ENCODE measurements around the gene TENM3. TPM values are rescaled to one million over a fixed set of nuclear protein-coding genes. Genes with fewer than 3 reads are reported as not detected.

TENM3 gene
- total RNA-seq, 4 donors from 2014 or later = 5.9 to 61.5 (median 24.6) TPM

DNA sequence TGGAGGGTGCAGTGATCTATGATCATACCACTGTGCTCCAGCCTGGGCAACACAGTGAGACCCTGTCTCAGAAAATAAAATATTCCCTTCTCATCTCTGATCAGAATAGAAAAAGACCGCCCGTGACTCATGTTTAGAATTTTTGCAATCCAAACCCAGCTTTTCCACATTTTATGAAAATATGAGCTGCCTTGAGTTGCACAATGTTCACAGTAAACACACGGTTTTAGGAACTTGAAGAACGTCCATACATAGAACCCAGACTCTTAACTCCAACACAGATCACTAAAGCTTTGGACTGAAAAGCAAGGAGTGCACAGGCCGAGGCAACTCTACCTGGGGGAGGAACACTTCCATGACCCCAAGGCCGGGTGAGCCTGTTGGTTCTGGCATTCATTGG lies 305.0 kb downstream of the TENM3 start:
- no peak for DNase-seq
- TF ChIP-seq, protein P1, sequence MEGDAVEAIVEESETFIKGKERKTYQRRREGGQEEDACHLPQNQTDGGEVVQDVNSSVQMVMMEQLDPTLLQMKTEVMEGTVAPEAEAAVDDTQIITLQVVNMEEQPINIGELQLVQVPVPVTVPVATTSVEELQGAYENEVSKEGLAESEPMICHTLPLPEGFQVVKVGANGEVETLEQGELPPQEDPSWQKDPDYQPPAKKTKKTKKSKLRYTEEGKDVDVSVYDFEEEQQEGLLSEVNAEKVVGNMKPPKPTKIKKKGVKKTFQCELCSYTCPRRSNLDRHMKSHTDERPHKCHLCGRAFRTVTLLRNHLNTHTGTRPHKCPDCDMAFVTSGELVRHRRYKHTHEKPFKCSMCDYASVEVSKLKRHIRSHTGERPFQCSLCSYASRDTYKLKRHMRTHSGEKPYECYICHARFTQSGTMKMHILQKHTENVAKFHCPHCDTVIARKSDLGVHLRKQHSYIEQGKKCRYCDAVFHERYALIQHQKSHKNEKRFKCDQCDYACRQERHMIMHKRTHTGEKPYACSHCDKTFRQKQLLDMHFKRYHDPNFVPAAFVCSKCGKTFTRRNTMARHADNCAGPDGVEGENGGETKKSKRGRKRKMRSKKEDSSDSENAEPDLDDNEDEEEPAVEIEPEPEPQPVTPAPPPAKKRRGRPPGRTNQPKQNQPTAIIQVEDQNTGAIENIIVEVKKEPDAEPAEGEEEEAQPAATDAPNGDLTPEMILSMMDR (IDR thresholded peaks at IDR 0.05) = no peak
- TF ChIP-seq POLR2A (IDR thresholded peaks at IDR 0.05) = no peak
- H3K9me3 ChIP-seq = no peaks in the 10 kb centered on the region
- H3K4me3 ChIP-seq = no peak overlapping the region
- H3K36me3 ChIP-seq = no peaks in the 10 kb centered on the region
- H3K27ac ChIP-seq = no peak overlapping the region
- intact Hi-C loops (cut with DNase I; ENCODE audit: low total_unique reads) = no loop called here
- no peaks in the 10 kb centered on the region for H3K27me3 ChIP-seq
- no peaks in the 10 kb centered on the region for H3K4me1 ChIP-seq

DNA sequence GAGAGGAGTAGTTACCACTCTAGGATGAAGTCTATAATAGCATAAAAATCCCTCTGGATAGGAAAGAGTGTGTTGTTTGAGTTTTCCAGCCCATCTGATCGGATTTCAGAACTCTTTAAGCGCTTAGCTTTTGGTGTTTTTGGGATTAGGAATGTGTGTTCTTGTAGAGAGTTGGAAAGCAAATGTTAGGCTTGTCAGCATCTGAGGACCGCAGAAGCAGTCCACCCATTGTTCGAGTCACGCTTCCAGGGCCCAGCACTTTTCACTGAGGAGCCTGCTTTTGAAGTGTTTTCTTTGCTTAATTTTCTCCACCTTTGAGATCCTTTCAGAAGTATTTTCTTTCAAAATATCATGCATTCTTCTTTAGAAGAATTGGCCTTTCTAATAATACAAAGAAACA lies 306.2 kb downstream of the TENM3 start:
- H3K9me3 ChIP-seq = no peaks in the 10 kb centered on the region
- H3K36me3 ChIP-seq = no peaks in the 10 kb centered on the region
- H3K27me3 ChIP-seq = no peaks in the 10 kb centered on the region
- no peak for DNase-seq
- no peaks in the 10 kb centered on the region for H3K4me1 ChIP-seq
- H3K27ac ChIP-seq = no peak overlapping the region
- TF ChIP-seq, protein P1 (IDR thresholded peaks at IDR 0.05) = no peak
- no peak for TF ChIP-seq POLR2A (IDR thresholded peaks at IDR 0.05)
- H3K4me3 ChIP-seq = no peak overlapping the region
- intact Hi-C loops (cut with DNase I; ENCODE audit: low total_unique reads) = no loop called here

DNA sequence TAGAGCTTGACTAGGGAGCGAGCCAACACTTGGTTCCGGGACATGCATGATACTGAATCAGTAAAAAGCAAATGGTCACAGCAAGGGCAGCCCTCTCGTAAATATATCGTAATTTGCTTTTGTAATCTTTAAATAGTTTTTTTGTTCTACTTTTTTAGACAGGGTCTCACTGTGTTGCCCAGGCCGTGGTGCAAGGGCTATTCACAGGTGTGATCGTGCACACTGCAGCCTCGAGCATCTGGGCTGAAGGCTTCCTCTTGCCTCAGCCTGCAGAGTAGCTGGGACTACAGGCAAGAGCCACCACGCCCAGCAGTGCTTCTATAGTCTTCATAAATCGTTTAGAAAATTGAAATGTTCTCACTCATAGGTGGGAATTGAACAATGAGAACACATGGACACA lies 309.7 kb downstream of the TENM3 start:
- intact Hi-C loops (cut with DNase I; ENCODE audit: low total_unique reads) = no loop called here
- no peaks in the 10 kb centered on the region for H3K9me3 ChIP-seq
- no peaks in the 10 kb centered on the region for H3K36me3 ChIP-seq
- no peaks in the 10 kb centered on the region for H3K27me3 ChIP-seq
- H3K4me1 ChIP-seq = no peaks in the 10 kb centered on the region
- no peak overlapping the region for H3K4me3 ChIP-seq
- no peak overlapping the region for H3K27ac ChIP-seq
- TF ChIP-seq, protein P1 (IDR thresholded peaks at IDR 0.05) = no peak
- no peak for TF ChIP-seq POLR2A (IDR thresholded peaks at IDR 0.05)
- DNase-seq = no peak

DNA sequence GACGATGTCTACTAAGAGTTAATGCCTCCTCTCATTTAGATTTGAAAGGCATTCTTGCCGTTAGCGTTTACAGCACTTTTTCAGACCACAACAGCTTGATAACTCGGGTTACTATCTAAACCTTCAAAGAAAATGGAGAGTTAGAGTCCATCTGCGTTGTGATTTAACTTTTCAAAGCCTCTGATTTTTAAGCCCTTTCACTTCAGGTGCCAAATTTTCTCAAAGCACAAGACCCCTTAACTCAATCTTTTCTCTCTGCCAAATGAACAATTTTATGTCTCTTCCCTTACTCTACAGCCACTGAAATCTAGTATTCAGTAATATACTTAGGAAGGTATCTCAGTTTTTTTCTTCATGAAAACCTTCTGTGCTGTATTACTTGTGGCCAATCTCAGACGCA lies 310.5 kb downstream of the TENM3 start:
- no peaks in the 10 kb centered on the region for H3K9me3 ChIP-seq
- no peak for DNase-seq
- peak overlapping the region in 1 of 2 donors; percentile 21 for H3K27ac ChIP-seq
- TF ChIP-seq, protein P1 (IDR thresholded peaks at IDR 0.05) = no peak
- no peak for TF ChIP-seq POLR2A (IDR thresholded peaks at IDR 0.05)
- no peaks in the 10 kb centered on the region for H3K27me3 ChIP-seq
- intact Hi-C loops (cut with DNase I; ENCODE audit: low total_unique reads) = no loop called here
- H3K36me3 ChIP-seq = no peaks in the 10 kb centered on the region
- no peaks in the 10 kb centered on the region for H3K4me1 ChIP-seq
- no peak overlapping the region for H3K4me3 ChIP-seq

DNA sequence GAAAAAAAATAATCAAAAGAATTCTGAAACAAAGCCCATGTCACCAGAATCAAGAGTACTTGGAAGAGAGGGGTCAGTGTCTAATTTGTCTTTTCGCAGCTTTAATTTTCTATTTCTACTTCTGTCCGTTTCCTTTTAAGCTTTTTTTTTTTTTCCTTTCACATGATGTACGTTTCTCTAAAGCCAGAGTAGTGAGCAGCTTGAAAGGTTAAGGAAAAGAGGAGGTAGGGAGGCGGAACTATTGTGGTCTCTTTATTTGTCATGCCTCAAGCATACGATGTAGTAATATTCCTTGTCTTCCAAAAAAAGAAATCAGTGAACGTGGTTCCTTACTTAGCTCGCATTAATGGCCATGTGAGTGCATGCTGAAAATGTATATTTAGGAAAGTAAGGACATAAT lies 311.5 kb downstream of the TENM3 start:
- TF ChIP-seq, protein P1 (IDR thresholded peaks at IDR 0.05) = no peak
- TF ChIP-seq POLR2A (IDR thresholded peaks at IDR 0.05) = no peak
- no peak for DNase-seq
- Histone ChIP-seq H3K36me3 (no peaks in the 10 kb centered on the region), H3K27me3 (no peaks in the 10 kb centered on the region), H3K4me3 (peak overlapping the region in 1 of 2 donors; percentile 12), H3K4me1 (no peaks in the 10 kb centered on the region), H3K9me3 (no peaks in the 10 kb centered on the region), H3K27ac (no peak overlapping the region)
- intact Hi-C loops (cut with DNase I; ENCODE audit: low total_unique reads) = no loop called here

All from uterus (tissue), 4 donors.